ENCODE results near the gene DYDC2. TPM values are rescaled to one million over a fixed set of nuclear protein-coding genes. Genes with fewer than 3 reads are reported as not detected.
A peak's percentile ranks its signal among the peaks of the same experiment; 100 is the strongest.

The DYDC2 gene
- total and polyA plus RNA-seq, 2 experiments from 2014 or later, result 8.1 to 9.0 TPM

DNA sequence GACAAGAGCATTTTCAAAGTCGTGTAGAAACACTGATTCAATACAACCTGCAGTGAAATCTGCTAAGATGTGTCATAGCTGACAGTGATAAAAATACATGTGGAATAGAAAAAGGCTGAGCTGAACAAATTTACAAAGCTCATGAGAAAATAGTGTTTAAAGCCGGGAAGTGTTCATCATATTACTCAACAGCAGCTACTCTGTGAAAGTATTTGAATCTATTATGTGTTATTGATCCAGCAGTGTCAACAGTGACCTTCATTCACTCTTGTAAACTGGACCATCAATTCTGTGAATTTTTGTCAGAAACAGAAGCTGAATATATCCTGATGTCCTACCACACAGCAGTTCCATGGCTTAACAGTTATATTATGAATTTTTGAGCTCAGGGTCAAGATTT lies 11.7 kb upstream of the DYDC2 start:
- peak overlapping the region; percentile 70; the same call in 1 of the 2 replicates for H2AFZ ChIP-seq
- H3K4me1 ChIP-seq (ENCODE audit: insufficient read depth), result no peaks in the 10 kb centered on the region
- Mint-ChIP-seq H3K27ac (no peak overlapping the region), H3K4me3 (no peak overlapping the region), H3K27me3 (ENCODE audit: insufficient read depth, low read depth, poor library complexity) (no peaks in the 10 kb centered on the region), H3K36me3 (ENCODE audit: low read depth) (no peaks in the 10 kb centered on the region), H3K4me1 (0 out of 3 replicates have a peak, but pooled peaks cover 2% of the 10 kb centered on the region), H3K9me3 (no peaks in the 10 kb centered on the region)
- no peaks in the 10 kb centered on the region for H4K20me1 ChIP-seq (replicated peaks; ENCODE audit: insufficient read depth)
- no peaks in the 10 kb centered on the region for H3K9me2 ChIP-seq (ENCODE audit: insufficient read depth)
- TF ChIP-seq STAT1 (IDR thresholded peaks at IDR 0.05; ENCODE audit: unreplicated experiment) (no peak), NANOG (IDR thresholded peaks at IDR 0.05; ENCODE audit: borderline replicate concordance) (no peak), ZNF114 (CRISPR knock-in tag; IDR thresholded peaks at IDR 0.05) (no peak), POLR2AphosphoS5 (IDR thresholded peaks at IDR 0.05; ENCODE audit: low read depth) (no peak), JUNB (IDR thresholded peaks at IDR 0.05; ENCODE audit: unreplicated experiment) (no peak), CREB1 (CRISPR knock-in tag; IDR thresholded peaks at IDR 0.05; ENCODE audit: low read depth) (no peak), EZH2phosphoT487 (IDR thresholded peaks at IDR 0.05; ENCODE audit: unreplicated experiment) (no peak), EZH2 (IDR thresholded peaks at IDR 0.05; ENCODE audit: low read depth, unreplicated experiment) (no peak), ZNF331 (CRISPR knock-in tag; IDR thresholded peaks at IDR 0.05; ENCODE audit: low read depth) (no peak)
- TF ChIP-seq, protein P1, sequence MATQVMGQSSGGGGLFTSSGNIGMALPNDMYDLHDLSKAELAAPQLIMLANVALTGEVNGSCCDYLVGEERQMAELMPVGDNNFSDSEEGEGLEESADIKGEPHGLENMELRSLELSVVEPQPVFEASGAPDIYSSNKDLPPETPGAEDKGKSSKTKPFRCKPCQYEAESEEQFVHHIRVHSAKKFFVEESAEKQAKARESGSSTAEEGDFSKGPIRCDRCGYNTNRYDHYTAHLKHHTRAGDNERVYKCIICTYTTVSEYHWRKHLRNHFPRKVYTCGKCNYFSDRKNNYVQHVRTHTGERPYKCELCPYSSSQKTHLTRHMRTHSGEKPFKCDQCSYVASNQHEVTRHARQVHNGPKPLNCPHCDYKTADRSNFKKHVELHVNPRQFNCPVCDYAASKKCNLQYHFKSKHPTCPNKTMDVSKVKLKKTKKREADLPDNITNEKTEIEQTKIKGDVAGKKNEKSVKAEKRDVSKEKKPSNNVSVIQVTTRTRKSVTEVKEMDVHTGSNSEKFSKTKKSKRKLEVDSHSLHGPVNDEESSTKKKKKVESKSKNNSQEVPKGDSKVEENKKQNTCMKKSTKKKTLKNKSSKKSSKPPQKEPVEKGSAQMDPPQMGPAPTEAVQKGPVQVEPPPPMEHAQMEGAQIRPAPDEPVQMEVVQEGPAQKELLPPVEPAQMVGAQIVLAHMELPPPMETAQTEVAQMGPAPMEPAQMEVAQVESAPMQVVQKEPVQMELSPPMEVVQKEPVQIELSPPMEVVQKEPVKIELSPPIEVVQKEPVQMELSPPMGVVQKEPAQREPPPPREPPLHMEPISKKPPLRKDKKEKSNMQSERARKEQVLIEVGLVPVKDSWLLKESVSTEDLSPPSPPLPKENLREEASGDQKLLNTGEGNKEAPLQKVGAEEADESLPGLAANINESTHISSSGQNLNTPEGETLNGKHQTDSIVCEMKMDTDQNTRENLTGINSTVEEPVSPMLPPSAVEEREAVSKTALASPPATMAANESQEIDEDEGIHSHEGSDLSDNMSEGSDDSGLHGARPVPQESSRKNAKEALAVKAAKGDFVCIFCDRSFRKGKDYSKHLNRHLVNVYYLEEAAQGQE (IDR thresholded peaks at IDR 0.05; ENCODE audit: unreplicated experiment), result no peak
- TF ChIP-seq, protein P2, sequence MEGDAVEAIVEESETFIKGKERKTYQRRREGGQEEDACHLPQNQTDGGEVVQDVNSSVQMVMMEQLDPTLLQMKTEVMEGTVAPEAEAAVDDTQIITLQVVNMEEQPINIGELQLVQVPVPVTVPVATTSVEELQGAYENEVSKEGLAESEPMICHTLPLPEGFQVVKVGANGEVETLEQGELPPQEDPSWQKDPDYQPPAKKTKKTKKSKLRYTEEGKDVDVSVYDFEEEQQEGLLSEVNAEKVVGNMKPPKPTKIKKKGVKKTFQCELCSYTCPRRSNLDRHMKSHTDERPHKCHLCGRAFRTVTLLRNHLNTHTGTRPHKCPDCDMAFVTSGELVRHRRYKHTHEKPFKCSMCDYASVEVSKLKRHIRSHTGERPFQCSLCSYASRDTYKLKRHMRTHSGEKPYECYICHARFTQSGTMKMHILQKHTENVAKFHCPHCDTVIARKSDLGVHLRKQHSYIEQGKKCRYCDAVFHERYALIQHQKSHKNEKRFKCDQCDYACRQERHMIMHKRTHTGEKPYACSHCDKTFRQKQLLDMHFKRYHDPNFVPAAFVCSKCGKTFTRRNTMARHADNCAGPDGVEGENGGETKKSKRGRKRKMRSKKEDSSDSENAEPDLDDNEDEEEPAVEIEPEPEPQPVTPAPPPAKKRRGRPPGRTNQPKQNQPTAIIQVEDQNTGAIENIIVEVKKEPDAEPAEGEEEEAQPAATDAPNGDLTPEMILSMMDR (conservative IDR thresholded peaks at IDR 0.05; ENCODE audit: low read depth in 2 of 2), result no peak
- TF ChIP-seq, protein P3, sequence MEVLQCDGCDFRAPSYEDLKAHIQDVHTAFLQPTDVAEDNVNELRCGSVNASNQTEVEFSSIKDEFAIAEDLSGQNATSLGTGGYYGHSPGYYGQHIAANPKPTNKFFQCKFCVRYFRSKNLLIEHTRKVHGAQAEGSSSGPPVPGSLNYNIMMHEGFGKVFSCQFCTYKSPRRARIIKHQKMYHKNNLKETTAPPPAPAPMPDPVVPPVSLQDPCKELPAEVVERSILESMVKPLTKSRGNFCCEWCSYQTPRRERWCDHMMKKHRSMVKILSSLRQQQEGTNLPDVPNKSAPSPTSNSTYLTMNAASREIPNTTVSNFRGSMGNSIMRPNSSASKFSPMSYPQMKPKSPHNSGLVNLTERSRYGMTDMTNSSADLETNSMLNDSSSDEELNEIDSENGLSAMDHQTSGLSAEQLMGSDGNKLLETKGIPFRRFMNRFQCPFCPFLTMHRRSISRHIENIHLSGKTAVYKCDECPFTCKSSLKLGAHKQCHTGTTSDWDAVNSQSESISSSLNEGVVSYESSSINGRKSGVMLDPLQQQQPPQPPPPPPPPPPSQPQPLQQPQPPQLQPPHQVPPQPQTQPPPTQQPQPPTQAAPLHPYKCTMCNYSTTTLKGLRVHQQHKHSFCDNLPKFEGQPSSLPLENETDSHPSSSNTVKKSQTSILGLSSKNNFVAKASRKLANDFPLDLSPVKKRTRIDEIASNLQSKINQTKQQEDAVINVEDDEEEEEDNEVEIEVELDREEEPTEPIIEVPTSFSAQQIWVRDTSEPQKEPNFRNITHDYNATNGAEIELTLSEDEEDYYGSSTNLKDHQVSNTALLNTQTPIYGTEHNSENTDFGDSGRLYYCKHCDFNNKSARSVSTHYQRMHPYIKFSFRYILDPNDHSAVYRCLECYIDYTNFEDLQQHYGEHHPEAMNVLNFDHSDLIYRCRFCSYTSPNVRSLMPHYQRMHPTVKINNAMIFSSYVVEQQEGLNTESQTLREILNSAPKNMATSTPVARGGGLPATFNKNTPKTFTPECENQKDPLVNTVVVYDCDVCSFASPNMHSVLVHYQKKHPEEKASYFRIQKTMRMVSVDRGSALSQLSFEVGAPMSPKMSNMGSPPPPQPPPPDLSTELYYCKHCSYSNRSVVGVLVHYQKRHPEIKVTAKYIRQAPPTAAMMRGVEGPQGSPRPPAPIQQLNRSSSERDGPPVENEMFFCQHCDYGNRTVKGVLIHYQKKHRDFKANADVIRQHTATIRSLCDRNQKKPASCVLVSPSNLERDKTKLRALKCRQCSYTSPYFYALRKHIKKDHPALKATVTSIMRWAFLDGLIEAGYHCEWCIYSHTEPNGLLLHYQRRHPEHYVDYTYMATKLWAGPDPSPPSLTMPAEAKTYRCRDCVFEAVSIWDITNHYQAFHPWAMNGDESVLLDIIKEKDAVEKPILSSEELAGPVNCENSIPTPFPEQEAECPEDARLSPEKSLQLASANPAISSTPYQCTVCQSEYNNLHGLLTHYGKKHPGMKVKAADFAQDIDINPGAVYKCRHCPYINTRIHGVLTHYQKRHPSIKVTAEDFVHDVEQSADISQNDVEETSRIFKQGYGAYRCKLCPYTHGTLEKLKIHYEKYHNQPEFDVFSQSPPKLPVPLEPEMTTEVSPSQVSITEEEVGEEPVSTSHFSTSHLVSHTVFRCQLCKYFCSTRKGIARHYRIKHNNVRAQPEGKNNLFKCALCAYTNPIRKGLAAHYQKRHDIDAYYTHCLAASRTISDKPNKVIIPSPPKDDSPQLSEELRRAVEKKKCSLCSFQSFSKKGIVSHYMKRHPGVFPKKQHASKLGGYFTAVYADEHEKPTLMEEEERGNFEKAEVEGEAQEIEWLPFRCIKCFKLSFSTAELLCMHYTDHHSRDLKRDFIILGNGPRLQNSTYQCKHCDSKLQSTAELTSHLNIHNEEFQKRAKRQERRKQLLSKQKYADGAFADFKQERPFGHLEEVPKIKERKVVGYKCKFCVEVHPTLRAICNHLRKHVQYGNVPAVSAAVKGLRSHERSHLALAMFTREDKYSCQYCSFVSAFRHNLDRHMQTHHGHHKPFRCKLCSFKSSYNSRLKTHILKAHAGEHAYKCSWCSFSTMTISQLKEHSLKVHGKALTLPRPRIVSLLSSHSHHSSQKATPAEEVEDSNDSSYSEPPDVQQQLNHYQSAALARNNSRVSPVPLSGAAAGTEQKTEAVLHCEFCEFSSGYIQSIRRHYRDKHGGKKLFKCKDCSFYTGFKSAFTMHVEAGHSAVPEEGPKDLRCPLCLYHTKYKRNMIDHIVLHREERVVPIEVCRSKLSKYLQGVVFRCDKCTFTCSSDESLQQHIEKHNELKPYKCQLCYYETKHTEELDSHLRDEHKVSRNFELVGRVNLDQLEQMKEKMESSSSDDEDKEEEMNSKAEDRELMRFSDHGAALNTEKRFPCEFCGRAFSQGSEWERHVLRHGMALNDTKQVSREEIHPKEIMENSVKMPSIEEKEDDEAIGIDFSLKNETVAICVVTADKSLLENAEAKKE (CRISPR knock-in tag; IDR thresholded peaks at IDR 0.05), result no peak
- H3K27ac ChIP-seq (ENCODE audit: low read depth), result no peak overlapping the region
- no peak overlapping the region for H3K4me3 ChIP-seq
- no peaks in the 10 kb centered on the region for H3F3A ChIP-seq (replicated peaks; ENCODE audit: low read depth)
- no peaks in the 10 kb centered on the region for H3K36me3 ChIP-seq (ENCODE audit: insufficient read depth)
- no peak for DNase-seq (ENCODE audit: low spot score)
- H3K27me3 ChIP-seq (ENCODE audit: insufficient read depth), result no peaks in the 10 kb centered on the region
- H3K4me2 ChIP-seq, result no peak overlapping the region
- ATAC-seq, result no peak
- H3K79me2 ChIP-seq (replicated peaks; ENCODE audit: insufficient read depth), result no peaks in the 10 kb centered on the region
